Uterus (tissue), 4 donors: Measurements from ENCODE around the gene ASTN2. TPM values are rescaled to one million over a fixed set of nuclear protein-coding genes. Genes with fewer than 3 reads are reported as not detected.

Source experiments
- DNase-seq, 2 donors: peaks; one replicate each; pipeline ENCODE4 v3.0.0-alpha.2; 2019 to 2020
- H3K27ac ChIP-seq, 2 donors: fragments of 200-600 bp; sonication (generic); 1 replicate in 1 of 2; 2 replicates in 1 of 2; pipeline ENCODE4 v1.5.1; 2016 to 2018
- H3K27me3 ChIP-seq, 2 donors: fragments of 200-600 bp; sonication (generic); one replicate each; pipeline ENCODE4 v1.5.1; 2018 to 2019; ENCODE audit warnings: control low read depth in 1 of 2
- H3K36me3 ChIP-seq, 2 donors: fragments of 200-600 bp; sonication (generic); one replicate each; pipeline ENCODE4 v1.5.1; 2019; ENCODE audit warnings: control low read depth in 1 of 2
- H3K4me1 ChIP-seq, 2 donors: fragments of 200-600 bp; sonication (generic); one replicate each; pipeline ENCODE4 v1.5.1; 2018 to 2019; ENCODE audit warnings: control low read depth in 1 of 2
- H3K4me3 ChIP-seq, 2 donors: fragments of 200-600 bp; sonication (generic); 1 replicate in 1 of 2; 2 replicates in 1 of 2; pipeline ENCODE4 v1.5.1; 2018 to 2019; ENCODE audit warnings: mild to moderate bottlenecking in 1 of 2
- H3K9me3 ChIP-seq, 2 donors: fragments of 200-600 bp; sonication (generic); one replicate each; pipeline ENCODE4 v1.5.1; 2019; ENCODE audit warnings: control low read depth in 1 of 2
- POLR2A ChIP-seq, 2 donors: fragments of 450-650 bp; IDR thresholded peaks; one replicate each; pipeline ENCODE4 v1.6.1; 2016; ENCODE audit warnings: antibody characterized with exemption in 2 of 2, mild to moderate bottlenecking in 1 of 2, moderate library complexity in 1 of 2
- intact Hi-C: fragments of 100-400 bp; cut with DNase I; formaldehyde crosslinking; loops from one replicate; pipeline ENCODE4 v1.15.1; 2023; ENCODE audit warnings: low total_unique reads
- total RNA-seq, 4 donors: library from RNA; depleted of rRNA in 3 of 4; stranded (reverse); fragments of >200 nt in 3 of 4; gene quantifications; one replicate each; pipeline versions ENCODE4 v1.1.0 to v1.2.4, GENCODE V29; 2014 to 2023
- TF ChIP-seq, protein P1 (sequence below), 4 experiments: fragments of 200-600 bp in 2 of 4; fragments of 450-650 bp in 2 of 4; sonication (generic) in 2 of 4; IDR thresholded peaks; one replicate each; pipeline ENCODE4 v1.5.1; 2016 to 2019; ENCODE audit warnings: antibody characterized with exemption in 4 of 4, mild to moderate bottlenecking in 2 of 4, moderate library complexity in 1 of 4
- donor health status: DM: yes; HTN: yes; CAD: no.

ASTN2 gene
- total RNA-seq, 4 donors from 2014 or later, result 1.8 to 8.6 (median 6.7) TPM

DNA sequence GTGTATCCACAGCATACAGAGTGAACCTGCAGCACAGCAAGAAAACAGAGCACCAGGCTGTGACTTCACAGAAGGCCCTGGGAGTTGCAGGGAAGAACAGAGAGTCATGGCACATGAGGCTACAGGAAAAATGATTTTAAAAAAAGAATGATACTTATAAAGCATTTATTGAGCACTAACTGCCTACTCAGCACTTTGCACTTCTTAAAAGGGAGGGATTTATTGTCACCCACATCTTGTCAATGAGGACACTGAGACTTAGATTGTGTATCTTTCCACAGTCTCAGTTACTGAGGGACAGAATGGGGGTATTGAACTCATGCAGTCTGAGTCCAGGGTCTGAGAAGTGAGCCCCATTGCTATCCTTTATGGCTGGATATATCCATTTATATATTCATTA is 972.3 kb downstream of the ASTN2 start:
- no peaks in the 10 kb centered on the region for H3K27me3 ChIP-seq
- intact Hi-C loops, result no loop called here
- TF ChIP-seq POLR2A (IDR thresholded peaks at IDR 0.05), result no peak
- TF ChIP-seq, protein P1, sequence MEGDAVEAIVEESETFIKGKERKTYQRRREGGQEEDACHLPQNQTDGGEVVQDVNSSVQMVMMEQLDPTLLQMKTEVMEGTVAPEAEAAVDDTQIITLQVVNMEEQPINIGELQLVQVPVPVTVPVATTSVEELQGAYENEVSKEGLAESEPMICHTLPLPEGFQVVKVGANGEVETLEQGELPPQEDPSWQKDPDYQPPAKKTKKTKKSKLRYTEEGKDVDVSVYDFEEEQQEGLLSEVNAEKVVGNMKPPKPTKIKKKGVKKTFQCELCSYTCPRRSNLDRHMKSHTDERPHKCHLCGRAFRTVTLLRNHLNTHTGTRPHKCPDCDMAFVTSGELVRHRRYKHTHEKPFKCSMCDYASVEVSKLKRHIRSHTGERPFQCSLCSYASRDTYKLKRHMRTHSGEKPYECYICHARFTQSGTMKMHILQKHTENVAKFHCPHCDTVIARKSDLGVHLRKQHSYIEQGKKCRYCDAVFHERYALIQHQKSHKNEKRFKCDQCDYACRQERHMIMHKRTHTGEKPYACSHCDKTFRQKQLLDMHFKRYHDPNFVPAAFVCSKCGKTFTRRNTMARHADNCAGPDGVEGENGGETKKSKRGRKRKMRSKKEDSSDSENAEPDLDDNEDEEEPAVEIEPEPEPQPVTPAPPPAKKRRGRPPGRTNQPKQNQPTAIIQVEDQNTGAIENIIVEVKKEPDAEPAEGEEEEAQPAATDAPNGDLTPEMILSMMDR (IDR thresholded peaks at IDR 0.05), result no peak
- no peak for DNase-seq
- H3K27ac ChIP-seq, result no peak overlapping the region
- H3K4me1 ChIP-seq, result no peaks in the 10 kb centered on the region
- H3K9me3 ChIP-seq, result no peaks in the 10 kb centered on the region
- no peaks in the 10 kb centered on the region for H3K36me3 ChIP-seq
- no peak overlapping the region for H3K4me3 ChIP-seq

DNA sequence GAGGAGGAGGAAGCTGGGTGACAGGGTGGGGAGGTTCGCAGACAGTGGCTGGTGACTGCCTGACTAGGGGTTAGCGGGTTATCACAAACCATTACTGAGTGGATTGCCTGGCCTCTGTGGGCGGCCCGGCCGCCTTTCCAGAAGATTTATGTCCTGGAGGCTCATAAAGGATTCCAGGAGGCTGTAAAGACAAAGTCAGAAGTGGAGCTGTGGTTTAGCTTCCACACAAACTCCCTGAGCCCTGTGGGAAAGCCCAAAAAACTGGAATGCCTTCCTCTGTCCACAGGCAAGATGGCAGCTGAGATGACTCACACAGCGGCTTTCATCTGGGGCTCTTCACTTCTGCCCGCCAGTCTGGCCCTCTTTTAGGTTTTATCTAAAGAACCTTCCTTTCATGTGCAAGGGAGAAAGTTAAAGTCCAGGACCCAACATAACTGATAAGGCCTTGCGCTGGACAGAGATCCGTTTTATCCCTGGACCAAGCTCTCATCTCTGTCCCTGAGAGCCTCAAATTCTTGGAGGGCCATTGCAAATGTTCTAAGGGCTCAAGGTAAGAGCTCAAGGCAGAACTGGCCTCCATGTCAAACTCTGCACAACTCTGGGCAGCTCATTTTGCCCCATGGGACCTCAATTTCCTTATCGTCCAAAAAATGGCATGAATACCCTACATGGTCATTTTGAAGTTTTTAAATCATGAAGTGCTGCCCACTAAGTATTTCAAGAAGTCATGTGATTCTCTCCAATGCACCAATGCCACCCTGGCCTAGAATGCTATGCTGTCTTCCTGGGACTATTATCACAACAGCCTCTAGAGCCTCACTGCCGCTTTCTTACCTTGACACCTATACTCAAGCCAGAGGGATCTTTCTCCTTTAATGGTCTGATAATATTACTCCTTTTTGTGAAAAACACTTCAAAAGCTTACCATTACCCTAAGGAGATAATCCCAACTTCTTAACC is 977.2 kb downstream of the ASTN2 start:
- H3K27ac ChIP-seq, result no peak overlapping the region
- no peaks in the 10 kb centered on the region for H3K4me1 ChIP-seq
- H3K4me3 ChIP-seq, result no peak overlapping the region
- no peak for TF ChIP-seq POLR2A (IDR thresholded peaks at IDR 0.05)
- TF ChIP-seq, protein P1 (IDR thresholded peaks at IDR 0.05), result no peak
- H3K36me3 ChIP-seq, result no peaks in the 10 kb centered on the region
- no peak for DNase-seq
- H3K27me3 ChIP-seq, result no peaks in the 10 kb centered on the region
- intact Hi-C loops, result no loop called here
- no peaks in the 10 kb centered on the region for H3K9me3 ChIP-seq

DNA sequence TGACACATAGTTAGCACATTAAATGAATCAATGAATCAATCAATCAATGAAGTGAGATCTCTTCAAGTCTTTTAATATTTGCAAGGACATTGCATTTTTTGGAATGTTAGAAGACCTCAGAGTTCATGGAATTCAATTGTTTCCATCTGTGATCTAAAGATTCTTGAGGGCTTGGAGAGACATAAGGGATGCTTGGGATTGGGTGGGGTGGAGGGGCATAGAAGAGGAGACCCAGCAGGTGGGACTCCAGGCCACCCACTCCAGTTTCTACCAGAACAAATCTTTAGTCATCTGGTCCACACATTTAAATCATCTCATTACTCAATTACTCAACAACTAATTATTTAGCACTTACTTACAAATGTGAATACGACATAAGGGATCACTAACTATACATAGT is 978.7 kb downstream of the ASTN2 start:
- H3K4me1 ChIP-seq, result no peaks in the 10 kb centered on the region
- H3K9me3 ChIP-seq, result no peaks in the 10 kb centered on the region
- H3K27ac ChIP-seq, result no peak overlapping the region
- intact Hi-C loops, result no loop called here
- no peaks in the 10 kb centered on the region for H3K36me3 ChIP-seq
- H3K4me3 ChIP-seq, result no peak overlapping the region
- H3K27me3 ChIP-seq, result no peaks in the 10 kb centered on the region
- DNase-seq, result no peak
- TF ChIP-seq POLR2A (IDR thresholded peaks at IDR 0.05), result no peak
- TF ChIP-seq, protein P1 (IDR thresholded peaks at IDR 0.05), result no peak

DNA sequence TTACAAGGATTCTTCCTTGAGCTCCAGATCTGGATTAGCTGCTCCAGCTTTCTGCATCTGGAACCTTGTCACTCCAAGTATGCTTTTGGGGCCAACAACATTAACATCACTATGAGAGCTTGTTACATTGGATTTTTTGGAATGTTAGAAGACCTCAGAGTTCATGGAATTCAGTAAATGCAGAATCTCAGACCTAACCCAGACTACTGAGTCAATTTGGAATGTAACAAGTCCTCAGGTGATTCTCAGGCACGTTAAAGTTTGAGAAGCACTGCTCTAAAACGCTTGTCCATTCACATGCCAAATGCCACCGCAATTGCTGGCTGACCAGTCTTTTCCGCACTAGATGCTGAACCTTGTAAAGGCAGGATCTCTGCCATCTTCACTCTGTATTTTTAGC is 979.2 kb downstream of the ASTN2 start:
- no peak for TF ChIP-seq POLR2A (IDR thresholded peaks at IDR 0.05)
- TF ChIP-seq, protein P1 (IDR thresholded peaks at IDR 0.05), result no peak
- Histone ChIP-seq H3K27ac (no peak overlapping the region), H3K36me3 (no peaks in the 10 kb centered on the region), H3K9me3 (no peaks in the 10 kb centered on the region), H3K4me1 (no peaks in the 10 kb centered on the region), H3K4me3 (no peak overlapping the region), H3K27me3 (no peaks in the 10 kb centered on the region)
- DNase-seq, result no peak
- intact Hi-C loops, result no loop called here

DNA sequence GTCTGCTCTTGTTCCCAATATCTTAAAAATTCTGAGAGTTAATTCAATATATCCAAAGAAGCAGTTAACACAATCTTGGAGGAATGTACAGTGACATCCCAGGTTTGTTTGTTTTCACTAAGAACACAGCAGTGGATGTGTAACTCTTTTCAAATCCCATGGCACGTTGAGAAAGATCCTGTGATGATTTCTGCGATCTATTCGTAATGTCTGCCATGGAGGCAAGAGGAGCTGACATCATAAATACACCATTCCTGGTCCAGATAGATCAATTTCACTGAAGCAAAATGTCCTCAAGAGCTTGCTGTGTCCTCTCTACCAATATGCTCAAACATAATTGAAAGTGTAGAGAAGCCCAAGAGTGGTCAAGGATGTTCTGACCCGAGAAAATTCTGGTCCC is 980.5 kb downstream of the ASTN2 start:
- TF ChIP-seq, protein P1 (IDR thresholded peaks at IDR 0.05), result no peak
- TF ChIP-seq POLR2A (IDR thresholded peaks at IDR 0.05), result no peak
- H3K36me3 ChIP-seq, result no peaks in the 10 kb centered on the region
- no peak overlapping the region for H3K4me3 ChIP-seq
- intact Hi-C loops, result no loop called here
- no peaks in the 10 kb centered on the region for H3K9me3 ChIP-seq
- no peaks in the 10 kb centered on the region for H3K27me3 ChIP-seq
- DNase-seq, result no peak
- no peaks in the 10 kb centered on the region for H3K4me1 ChIP-seq
- H3K27ac ChIP-seq, result no peak overlapping the region
